ENCODE measurements around the gene ANKRD28. TPM values are rescaled to one million over a fixed set of nuclear protein-coding genes. Genes with fewer than 3 reads are reported as not detected.

The ANKRD28 gene
- total RNA-seq, 1 donor from 2014 or later = 106 TPM

- peak; percentile 23 for DNase-seq (ENCODE audit: low read depth)
Measured at GRCh38 chr3:15673536-15673935, 124.2 kb downstream of the ANKRD28 start.

DNA sequence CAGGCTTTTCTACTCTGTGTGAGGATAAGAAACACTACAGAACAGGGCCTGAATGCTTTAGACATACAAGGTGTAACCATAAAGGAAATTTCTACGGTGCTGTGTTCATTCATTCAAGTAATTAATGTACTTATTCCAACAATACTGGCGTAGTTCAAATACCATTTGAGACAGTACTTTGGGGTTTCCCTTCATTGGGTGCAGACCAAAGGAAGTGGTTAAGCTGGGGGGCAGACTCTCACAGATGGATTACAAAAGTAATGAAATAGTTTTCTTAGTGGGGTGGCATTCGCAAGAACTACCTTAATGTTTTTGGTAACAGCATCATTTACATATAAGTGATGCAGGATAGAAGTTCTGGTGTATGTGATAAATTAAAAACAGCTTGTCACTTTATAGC is 130.3 kb downstream of the ANKRD28 start:
- no peak for DNase-seq (ENCODE audit: low read depth)

DNA sequence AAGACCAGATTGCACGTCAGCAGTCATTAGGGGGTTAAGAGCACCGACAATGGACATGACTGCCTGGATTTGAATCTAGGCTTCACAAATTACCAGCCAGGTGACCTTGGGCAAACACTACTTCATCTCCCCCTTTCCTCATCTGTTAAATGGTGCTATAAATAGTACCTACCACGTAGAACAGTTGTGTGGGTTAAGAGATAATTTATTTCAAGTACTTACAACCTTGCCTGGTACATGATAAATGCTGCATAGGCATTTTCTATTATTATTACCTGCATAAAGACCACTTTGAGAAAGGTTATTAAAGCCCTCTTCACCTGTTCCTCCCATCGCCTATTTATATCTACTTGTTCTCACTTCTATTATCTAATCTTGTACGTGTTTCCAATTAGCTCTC is 131.5 kb downstream of the ANKRD28 start:
- DNase-seq (ENCODE audit: low read depth) = peak; percentile 55

DNA sequence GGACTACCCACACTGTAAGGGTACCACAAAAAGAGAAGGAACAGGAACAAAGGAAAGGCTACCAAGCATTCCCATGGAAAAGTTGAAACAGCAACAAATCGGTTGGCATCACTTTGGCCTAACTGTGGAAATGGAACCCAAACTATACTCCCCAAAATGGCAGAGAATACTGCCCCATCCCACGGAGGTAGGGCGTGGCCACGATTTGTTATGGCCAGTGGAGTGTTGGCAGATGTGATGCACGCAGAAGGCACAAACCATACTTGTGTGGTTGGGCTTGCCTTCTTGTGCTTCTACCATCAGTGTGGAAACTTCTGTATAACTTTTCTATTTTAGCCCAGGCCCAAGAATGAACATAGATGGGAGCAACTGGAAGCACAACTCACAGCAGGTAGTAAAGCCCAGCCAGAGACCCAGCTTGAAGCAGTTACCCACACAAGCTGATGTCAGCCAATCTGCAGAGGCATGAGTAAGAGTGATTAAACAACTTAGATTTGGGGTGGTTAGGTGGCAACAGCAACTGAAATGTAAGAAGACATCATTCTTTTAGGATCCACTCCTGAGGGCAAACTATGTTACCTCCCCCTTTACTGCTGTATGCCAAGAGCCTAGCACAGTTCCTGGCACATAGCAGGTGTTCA is 132.1 kb downstream of the ANKRD28 start:
- DNase-seq (ENCODE audit: low read depth) = no peak

DNA sequence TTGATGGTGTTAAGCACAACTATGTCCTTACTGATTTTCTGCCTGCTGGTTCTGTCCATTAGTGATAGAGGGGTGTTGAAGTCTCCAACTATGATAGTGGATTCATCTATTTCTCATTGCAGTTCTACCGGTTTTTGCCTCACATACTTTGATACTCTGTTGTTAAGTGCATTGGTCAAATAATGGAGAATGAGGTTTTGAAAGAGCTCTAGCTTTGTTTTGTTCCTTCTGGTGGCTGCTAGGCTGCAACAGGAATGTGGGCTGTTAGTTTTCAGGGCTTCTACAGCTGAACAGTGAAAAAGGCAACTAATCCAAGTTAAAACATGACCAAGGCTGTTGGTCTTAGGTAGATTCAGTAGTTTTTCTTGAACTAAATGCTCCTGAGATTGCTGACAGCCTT is 133.6 kb downstream of the ANKRD28 start:
- no peak for DNase-seq (ENCODE audit: low read depth)

- no peak for DNase-seq (ENCODE audit: low read depth)
Measured at GRCh38 chr3:15660055-15660935, 137.5 kb downstream of the ANKRD28 start.

DNA sequence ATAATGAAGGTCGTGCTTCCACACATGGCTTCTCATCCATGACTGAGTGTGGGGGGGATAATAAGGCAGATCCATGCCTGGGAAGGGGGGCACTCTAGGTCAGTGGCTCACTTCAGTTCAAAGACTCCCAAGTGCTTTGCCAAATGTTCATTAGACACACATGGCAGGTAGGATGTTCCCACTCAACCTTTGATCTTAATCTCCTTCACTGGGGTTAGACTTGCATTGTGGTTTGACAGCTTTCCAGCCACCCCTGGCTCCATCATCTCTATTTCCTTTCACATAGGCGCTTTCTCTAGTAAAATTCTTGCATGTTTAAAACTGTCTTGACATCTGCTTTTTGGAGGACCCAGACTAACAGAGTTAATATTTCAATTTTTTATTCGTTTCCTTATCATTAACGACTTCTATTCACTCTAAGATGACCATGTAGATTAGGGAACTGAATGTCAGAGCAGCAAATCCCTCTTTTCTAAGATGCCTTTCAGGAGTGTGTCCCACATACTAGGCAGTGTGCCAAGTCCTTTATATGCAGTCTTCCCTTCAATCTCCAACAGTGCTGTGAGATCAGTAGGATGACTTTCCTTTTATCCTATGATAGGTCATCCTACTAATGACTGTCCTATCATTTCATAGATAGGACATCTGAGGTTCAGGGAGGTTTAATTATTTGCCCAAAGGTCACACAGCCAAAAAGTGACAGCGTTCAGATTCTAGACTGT is 138.4 kb downstream of the ANKRD28 start:
- DNase-seq (ENCODE audit: low read depth) = no peak

- peak; percentile 45 for DNase-seq (ENCODE audit: low read depth)
Measured at GRCh38 chr3:15657016-15657415, 140.8 kb downstream of the ANKRD28 start.

DNA sequence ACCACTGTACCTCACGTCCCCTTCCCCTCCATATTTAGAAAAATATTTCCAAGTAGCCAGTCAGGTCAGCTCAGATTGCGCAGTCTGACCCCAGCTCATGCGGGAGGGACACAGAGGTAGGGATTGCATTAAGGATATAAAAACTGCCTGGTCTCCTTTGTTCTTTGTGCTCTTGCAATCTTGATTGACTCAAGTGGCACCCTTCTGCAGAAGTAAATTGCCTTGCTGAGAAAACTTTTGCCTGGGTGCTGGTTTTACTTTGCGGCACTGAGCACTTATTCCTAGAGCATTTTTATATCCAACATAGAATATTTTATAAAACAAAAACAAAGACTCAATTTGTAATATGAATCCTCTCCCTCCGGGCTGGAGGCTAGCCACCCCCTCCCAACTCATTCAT is 141.4 kb downstream of the ANKRD28 start:
- DNase-seq (ENCODE audit: low read depth) = no peak

DNA sequence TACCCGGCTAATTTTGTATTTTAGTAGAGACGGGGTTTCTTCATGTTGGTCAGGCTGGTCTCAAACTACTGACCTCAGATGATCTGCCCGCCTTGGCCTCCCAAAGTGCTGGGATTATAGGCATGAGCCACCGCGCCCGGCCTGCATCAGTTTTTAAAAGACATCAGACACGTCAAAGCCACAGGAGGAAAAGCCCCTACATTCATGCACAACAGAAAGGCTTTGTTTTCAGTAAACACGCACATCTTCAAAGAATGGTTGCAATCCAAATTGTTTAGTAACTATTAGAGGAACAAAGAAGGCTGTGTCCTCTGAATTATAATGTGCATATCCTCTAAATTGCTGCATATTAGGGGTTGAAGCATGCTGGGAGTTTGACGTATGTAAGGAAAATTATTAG is 142.9 kb downstream of the ANKRD28 start:
- DNase-seq (ENCODE audit: low read depth) = no peak

DNA sequence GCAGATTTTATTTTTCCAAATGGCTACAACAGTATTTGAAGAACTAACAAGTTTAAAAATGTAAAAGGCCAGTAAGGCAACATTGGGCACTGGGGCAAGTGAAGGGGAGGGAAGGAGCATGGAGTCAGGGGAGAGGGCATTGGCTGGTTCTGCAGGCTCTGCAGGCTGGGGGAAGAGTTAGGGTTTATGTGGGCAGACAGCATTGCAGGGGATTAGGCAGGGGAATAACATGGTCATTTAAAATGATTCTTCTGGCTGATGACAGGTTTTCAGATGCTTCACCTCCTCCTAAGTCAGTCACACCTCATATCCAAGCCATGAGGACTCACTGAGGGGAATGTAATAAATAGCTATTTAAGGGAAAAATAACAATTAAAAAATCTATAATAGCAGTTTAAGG is 143.7 kb downstream of the ANKRD28 start:
- no peak for DNase-seq (ENCODE audit: low read depth)

DNA sequence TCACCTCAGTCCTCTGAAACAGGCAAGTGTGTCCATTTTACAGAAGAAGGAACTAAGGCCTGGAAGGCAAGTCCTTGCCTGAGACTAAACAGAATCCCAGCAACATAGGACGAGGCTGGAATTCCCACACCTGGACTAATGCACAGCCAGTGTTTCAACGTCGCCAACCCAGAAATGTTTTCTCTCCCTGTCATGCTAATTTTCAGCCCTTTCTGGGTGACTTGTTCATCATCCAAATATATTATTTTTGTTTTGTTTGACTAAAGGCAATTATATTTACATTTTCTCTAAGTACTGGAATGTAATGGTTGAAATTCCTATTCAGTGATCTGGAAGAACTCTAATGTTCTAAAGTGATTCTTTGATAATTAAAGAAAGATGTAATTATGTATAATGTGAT is 144.5 kb downstream of the ANKRD28 start:
- no peak for DNase-seq (ENCODE audit: low read depth)

DNA sequence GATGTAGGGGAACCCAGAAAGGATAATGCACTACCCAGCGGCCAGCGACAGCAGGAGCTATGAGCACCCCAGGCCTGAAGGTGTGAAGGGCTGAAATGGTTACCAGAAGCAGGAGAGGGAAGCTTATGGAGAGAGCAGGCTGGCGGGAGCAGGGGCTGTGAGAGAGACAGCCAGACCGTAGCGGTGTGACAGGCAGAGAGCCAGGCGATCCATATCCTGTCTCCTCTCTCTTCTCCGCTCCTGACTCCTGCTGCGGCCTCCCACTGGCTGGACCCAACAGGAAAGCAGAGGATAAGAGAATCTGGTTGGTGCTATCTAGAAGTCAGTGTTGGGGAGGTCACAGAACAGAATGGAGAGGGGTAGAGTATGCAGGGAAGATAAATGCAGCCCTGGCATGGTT is 146.4 kb downstream of the ANKRD28 start:
- no peak for DNase-seq (ENCODE audit: low read depth)

- DNase-seq (ENCODE audit: low read depth) = no peak
Measured at GRCh38 chr3:15649858-15650257, 147.9 kb downstream of the ANKRD28 start.

DNA sequence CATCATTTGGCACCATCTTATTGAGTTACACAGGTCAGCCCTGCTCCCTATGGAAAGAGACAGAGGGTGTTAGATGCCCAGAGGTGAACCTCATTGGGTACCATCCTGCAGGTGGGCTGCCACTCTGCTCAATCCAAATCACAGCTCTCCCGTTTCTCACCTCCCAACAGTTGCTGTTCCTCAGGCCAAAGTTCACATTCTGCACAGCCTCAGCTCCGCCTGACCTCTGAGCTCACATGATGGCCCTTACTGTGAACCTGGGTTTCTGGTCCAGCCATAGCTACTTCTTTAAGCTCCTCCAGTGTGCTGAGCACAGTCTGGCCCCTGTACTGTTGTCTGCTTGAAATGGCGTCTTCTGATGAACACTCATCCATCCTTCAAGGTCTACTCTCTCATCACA is 148.4 kb downstream of the ANKRD28 start:
- no peak for DNase-seq (ENCODE audit: low read depth)

DNA sequence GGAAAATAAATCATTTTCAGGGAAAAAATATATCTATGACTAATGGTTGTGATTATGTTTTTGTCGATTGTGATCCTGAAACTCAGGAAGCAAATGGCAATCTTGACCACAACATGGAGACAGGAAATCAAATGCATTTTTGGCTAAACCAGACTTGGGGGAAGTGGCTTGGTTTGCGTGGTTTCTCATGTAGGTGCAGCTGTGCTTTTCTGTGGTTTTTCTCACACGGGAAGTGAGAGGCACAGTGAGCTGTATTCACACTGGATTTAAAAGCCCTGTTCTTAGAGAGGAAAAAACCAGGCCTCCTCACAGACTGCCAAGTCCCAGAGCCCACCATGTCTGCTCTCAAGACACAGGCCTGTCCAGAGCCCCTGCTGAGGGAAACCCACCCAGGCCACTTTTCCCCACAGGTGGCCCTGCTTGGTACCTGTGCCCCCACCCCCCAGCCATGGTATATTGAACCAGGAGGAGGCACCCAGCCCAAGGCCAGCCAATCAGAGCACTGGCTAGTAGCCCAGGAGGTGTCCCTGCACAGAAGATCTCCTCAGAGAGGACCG is 150.1 kb downstream of the ANKRD28 start:
- DNase-seq (ENCODE audit: low read depth) = peak; percentile 99

GRCh38 chr3:15646851-15647511 is 150.8 kb downstream of the ANKRD28 start:
- peak; percentile 98 for DNase-seq (ENCODE audit: low read depth)

DNA sequence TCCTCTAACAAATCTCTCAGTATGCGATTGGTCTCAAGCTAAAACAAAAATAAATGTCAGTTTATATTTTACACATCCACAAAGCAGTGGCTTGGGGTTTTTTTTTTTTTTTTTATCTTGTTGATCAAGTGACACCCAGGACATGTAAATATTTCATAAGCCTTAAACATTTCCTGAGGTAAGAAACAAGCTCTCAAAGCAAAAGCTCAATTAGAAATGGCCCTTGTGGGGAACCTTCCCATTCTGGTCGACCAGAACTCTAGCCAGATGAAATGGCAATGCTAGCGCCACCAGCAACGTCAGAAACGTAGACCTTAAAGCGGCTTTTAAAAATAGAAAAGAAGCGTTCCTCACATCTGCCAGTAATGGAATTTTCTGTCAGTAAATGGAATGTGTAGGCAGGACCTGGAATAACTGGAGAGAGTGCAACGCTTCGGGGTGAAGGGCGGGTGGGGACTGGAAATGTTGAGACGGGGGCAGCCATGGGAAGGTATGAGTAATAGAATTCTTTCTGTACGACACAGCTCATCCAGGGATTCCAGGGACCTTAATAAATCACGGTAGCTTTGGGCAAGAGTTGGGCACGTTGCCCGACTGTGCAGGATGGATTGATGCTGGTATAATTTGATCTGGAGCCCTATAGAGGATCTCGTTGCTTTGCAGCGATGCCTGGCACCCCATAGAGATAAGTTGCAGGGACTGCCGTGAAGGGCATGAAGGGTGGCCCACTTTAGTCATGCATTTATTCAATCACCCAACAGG is 151.9 kb downstream of the ANKRD28 start:
- DNase-seq (ENCODE audit: low read depth) = peak; percentile 93

- no peak for DNase-seq (ENCODE audit: low read depth)
Measured at GRCh38 chr3:15645246-15645645, 152.5 kb downstream of the ANKRD28 start.

GRCh38 chr3:15638891-15639262 is 158.9 kb downstream of the ANKRD28 start:
- no peak for DNase-seq (ENCODE audit: low read depth)
